ENCODE data around the gene PBX3. TPM values are rescaled to one million over a fixed set of nuclear protein-coding genes. Genes with fewer than 3 reads are reported as not detected.
A peak's percentile ranks its signal among the peaks of the same experiment; 100 is the strongest.
"Not testable (repeated sequence)": the region's sequence is repeated elsewhere in the genome, so short reads cannot be mapped to it uniquely, and the experiment has no call there.

PBX3 gene
- total RNA-seq, 1 donor = 38.1 TPM

- peak overlapping the region; percentile 39 for H3K4me3 ChIP-seq (ENCODE audit: low read length)
- H3K4me1 ChIP-seq (ENCODE audit: insufficient read depth, low read length) = peaks cover 31% of the 10 kb centered on the region
- no peaks in the 10 kb centered on the region for H3K27me3 ChIP-seq (ENCODE audit: insufficient read depth, low read length)
- H3K9me3 ChIP-seq (ENCODE audit: low read depth, low read length) = no peaks in the 10 kb centered on the region
These were observed 12.0 kb downstream of the PBX3 start for GRCh38 chr9:125758986-125759763.

GRCh38 chr9:125759764-125760129 lies 12.6 kb downstream of the PBX3 start:
- Histone ChIP-seq H3K27me3 (ENCODE audit: insufficient read depth, low read length) (no peaks in the 10 kb centered on the region), H3K4me1 (ENCODE audit: insufficient read depth, low read length) (peaks cover 31% of the 10 kb centered on the region), H3K9me3 (ENCODE audit: low read depth, low read length) (no peaks in the 10 kb centered on the region), H3K4me3 (ENCODE audit: low read length) (peak overlapping the region; percentile 39)

GRCh38 chr9:125760537-125760936 lies 13.4 kb downstream of the PBX3 start:
- H3K9me3 ChIP-seq (ENCODE audit: low read depth, low read length) = no peaks in the 10 kb centered on the region
- no peaks in the 10 kb centered on the region for H3K27me3 ChIP-seq (ENCODE audit: insufficient read depth, low read length)
- no peak overlapping the region for H3K4me3 ChIP-seq (ENCODE audit: low read length)
- peaks cover 31% of the 10 kb centered on the region for H3K4me1 ChIP-seq (ENCODE audit: insufficient read depth, low read length)

- no peak overlapping the region for H3K4me3 ChIP-seq (ENCODE audit: low read length)
- H3K4me1 ChIP-seq (ENCODE audit: insufficient read depth, low read length) = peaks cover 25% of the 10 kb centered on the region
- no peaks in the 10 kb centered on the region for H3K27me3 ChIP-seq (ENCODE audit: insufficient read depth, low read length)
- no peaks in the 10 kb centered on the region for H3K9me3 ChIP-seq (ENCODE audit: low read depth, low read length)
These were observed 14.7 kb downstream of the PBX3 start for GRCh38 chr9:125761676-125762450.

- Histone ChIP-seq H3K9me3 (ENCODE audit: low read depth, low read length) (no peaks in the 10 kb centered on the region), H3K4me3 (ENCODE audit: low read length) (no peak overlapping the region), H3K4me1 (ENCODE audit: insufficient read depth, low read length) (peaks cover 25% of the 10 kb centered on the region), H3K27me3 (ENCODE audit: insufficient read depth, low read length) (no peaks in the 10 kb centered on the region)
These were observed 16.2 kb downstream of the PBX3 start for GRCh38 chr9:125763394-125763801.

- H3K27me3 ChIP-seq (ENCODE audit: insufficient read depth, low read length) = no peaks in the 10 kb centered on the region
- peaks cover 17% of the 10 kb centered on the region for H3K4me1 ChIP-seq (ENCODE audit: insufficient read depth, low read length)
- no peak overlapping the region for H3K4me3 ChIP-seq (ENCODE audit: low read length)
- no peaks in the 10 kb centered on the region for H3K9me3 ChIP-seq (ENCODE audit: low read depth, low read length)
These were observed 17.0 kb downstream of the PBX3 start for GRCh38 chr9:125764198-125764597.

GRCh38 chr9:125766468-125767221 lies 19.5 kb downstream of the PBX3 start:
- Histone ChIP-seq H3K9me3 (ENCODE audit: low read depth, low read length) (no peaks in the 10 kb centered on the region), H3K27me3 (ENCODE audit: insufficient read depth, low read length) (no peaks in the 10 kb centered on the region), H3K4me3 (ENCODE audit: low read length) (no peak overlapping the region), H3K4me1 (ENCODE audit: insufficient read depth, low read length) (peaks cover 7% of the 10 kb centered on the region)

- H3K4me1 ChIP-seq (ENCODE audit: insufficient read depth, low read length) = peaks cover 7% of the 10 kb centered on the region
- H3K9me3 ChIP-seq (ENCODE audit: low read depth, low read length) = no peaks in the 10 kb centered on the region
- no peaks in the 10 kb centered on the region for H3K27me3 ChIP-seq (ENCODE audit: insufficient read depth, low read length)
- H3K4me3 ChIP-seq (ENCODE audit: low read length) = no peak overlapping the region
These were observed 20.2 kb downstream of the PBX3 start for GRCh38 chr9:125767349-125767748.

GRCh38 chr9:125768803-125769202 lies 21.6 kb downstream of the PBX3 start:
- Histone ChIP-seq H3K4me1 (ENCODE audit: insufficient read depth, low read length) (peaks cover 8% of the 10 kb centered on the region), H3K27me3 (ENCODE audit: insufficient read depth, low read length) (no peaks in the 10 kb centered on the region), H3K9me3 (ENCODE audit: low read depth, low read length) (no peaks in the 10 kb centered on the region), H3K4me3 (ENCODE audit: low read length) (no peak overlapping the region)

- H3K9me3 ChIP-seq (ENCODE audit: low read depth, low read length) = no peaks in the 10 kb centered on the region
- H3K4me1 ChIP-seq (ENCODE audit: insufficient read depth, low read length) = peaks cover 11% of the 10 kb centered on the region
- H3K4me3 ChIP-seq (ENCODE audit: low read length) = no peak overlapping the region
- no peaks in the 10 kb centered on the region for H3K27me3 ChIP-seq (ENCODE audit: insufficient read depth, low read length)
These were observed 23.9 kb downstream of the PBX3 start for GRCh38 chr9:125771037-125771436.

- Histone ChIP-seq H3K4me3 (ENCODE audit: low read length) (no peak overlapping the region), H3K27me3 (ENCODE audit: insufficient read depth, low read length) (no peaks in the 10 kb centered on the region), H3K4me1 (ENCODE audit: insufficient read depth, low read length) (peaks cover 11% of the 10 kb centered on the region), H3K9me3 (ENCODE audit: low read depth, low read length) (no peaks in the 10 kb centered on the region)
These were observed 25.6 kb downstream of the PBX3 start for GRCh38 chr9:125772740-125773139.

- H3K4me1 ChIP-seq (ENCODE audit: insufficient read depth, low read length) = peaks cover 11% of the 10 kb centered on the region
- H3K4me3 ChIP-seq (ENCODE audit: low read length) = no peak overlapping the region
- H3K27me3 ChIP-seq (ENCODE audit: insufficient read depth, low read length) = no peaks in the 10 kb centered on the region
- no peaks in the 10 kb centered on the region for H3K9me3 ChIP-seq (ENCODE audit: low read depth, low read length)
These were observed 26.9 kb downstream of the PBX3 start for GRCh38 chr9:125774106-125774505.

GRCh38 chr9:125776789-125777188 lies 29.6 kb downstream of the PBX3 start:
- H3K9me3 ChIP-seq (ENCODE audit: low read depth, low read length); H3K4me3 ChIP-seq (ENCODE audit: low read length); H3K27me3 ChIP-seq (ENCODE audit: insufficient read depth, low read length): not testable (repeated sequence)
- peaks cover 11% of the 10 kb centered on the region for H3K4me1 ChIP-seq (ENCODE audit: insufficient read depth, low read length)

- not testable (repeated sequence) for H3K4me3 ChIP-seq (ENCODE audit: low read length); H3K27me3 ChIP-seq (ENCODE audit: insufficient read depth, low read length); H3K4me1 ChIP-seq (ENCODE audit: insufficient read depth, low read length); H3K9me3 ChIP-seq (ENCODE audit: low read depth, low read length)
These were observed 31.5 kb downstream of the PBX3 start for GRCh38 chr9:125778538-125779219.

GRCh38 chr9:125779220-125779565 lies 32.0 kb downstream of the PBX3 start:
- H3K9me3 ChIP-seq (ENCODE audit: low read depth, low read length); H3K4me3 ChIP-seq (ENCODE audit: low read length); H3K27me3 ChIP-seq (ENCODE audit: insufficient read depth, low read length); H3K4me1 ChIP-seq (ENCODE audit: insufficient read depth, low read length): not testable (repeated sequence)

Measured in mononuclear cell (primary cell).